HepG2 (cell line): ENCODE results near the gene LRRIQ4. TPM values are rescaled to one million over a fixed set of nuclear protein-coding genes. Genes with fewer than 3 reads are reported as not detected.

Experiments
- ATAC-seq: fragments of 200-7000 bp; cut with Tn5 transposase; 3 replicates; pipeline ENCODE4 v1.9.1; 2020; ENCODE audit warnings: mild to moderate bottlenecking, moderate library complexity
- BruUV-seq: library from RNA; stranded (reverse); fragments of 400-500 nt; replicated peaks from 2 replicates; lab custom pipeline; 2021; lab: Mats Ljungman, UMichigan
- CTCF ChIA-PET: fragments of 300-600 bp; formaldehyde crosslinking; extraction: SDS; loops from one replicate; lab custom pipeline; 2021; ENCODE audit warnings: low total read pairs, inconsistent platforms, low intra/inter-chr PET ratio; lab: Yijun Ruan, JAX
- POLR2A ChIA-PET: fragments of 350-600 bp; sonication (Branson Sonifier 250); formaldehyde crosslinking; loops from one replicate; lab custom pipeline; 2020; ENCODE audit warnings: antibody characterized with exemption, inconsistent platforms; lab: Yijun Ruan, JAX
- DNase-seq: peaks from one replicate; pipeline ENCODE4 v3.0.0-alpha.2; 2015; ENCODE audit warnings: low spot score
- FAIRE-seq: peaks from 3 replicates; lab custom pipeline; 2011; peaks lifted over from hg19 to GRCh38; lab: Jason Lieb, UNC
- H2AFZ ChIP-seq: one replicate; pipeline ENCODE4 v1.6.1; 2011; ENCODE audit warnings: low read length, inconsistent platforms
- H3K27ac ChIP-seq: fragments of 300-600 bp; 3 replicates; pipeline ENCODE4 v1.8.0; 2011; ENCODE audit warnings: mixed run types, mild to moderate bottlenecking, mixed read lengths, low read length, inconsistent platforms; ENCODE audit not compliant: insufficient read depth; ENCODE audit errors: extremely low read length
- H3K27me3 ChIP-seq, 2 experiments: fragments of 200-600 bp in 1 of 2; 2 replicates in 1 of 2; 3 replicates in 1 of 2; pipeline versions ENCODE4 v1.6.0 to v1.8.0; 2011; ENCODE audit warnings: low read length in 2 of 2, mild to moderate bottlenecking in 2 of 2, moderate library complexity in 2 of 2, inconsistent platforms in 1 of 2; ENCODE audit not compliant: insufficient read depth in 2 of 2, control insufficient read depth in 1 of 2
- H3K36me3 ChIP-seq, 2 experiments: fragments of 200-600 bp in 1 of 2; replicated peaks in 1 of 2; 2 replicates in 1 of 2; 3 replicates in 1 of 2; pipeline versions ENCODE4 v1.5.1 to v1.8.0; 2011; ENCODE audit warnings: low read length in 2 of 2, inconsistent platforms in 1 of 2; ENCODE audit not compliant: insufficient read depth in 2 of 2, control insufficient read depth in 1 of 2
- H3K4me1 ChIP-seq: 2 replicates; pipeline ENCODE4 v1.5.1; 2012; ENCODE audit warnings: low read length, inconsistent platforms; ENCODE audit not compliant: insufficient read depth
- H3K4me2 ChIP-seq: 2 replicates; pipeline ENCODE4 v1.6.0; 2011; ENCODE audit warnings: low read depth, low read length, inconsistent platforms
- H3K4me3 ChIP-seq, 3 experiments: fragments of 200-600 bp in 1 of 3; sonication (generic), shearing (Covaris generic) in 1 of 3; replicated peaks in 1 of 3; 2 replicates each; pipeline ENCODE4 v1.5.1; 2011 to 2016; ENCODE audit warnings: low read length in 3 of 3, inconsistent platforms in 2 of 3, low read depth in 2 of 3, mild to moderate bottlenecking in 2 of 3, control low read depth in 1 of 3, mixed read lengths in 1 of 3; ENCODE audit not compliant: insufficient read depth in 1 of 3
- H3K79me2 ChIP-seq: one replicate; pipeline ENCODE4 v1.6.1; 2011; ENCODE audit warnings: low read length, inconsistent platforms; ENCODE audit not compliant: insufficient read depth
- H3K9ac ChIP-seq: 2 replicates; pipeline ENCODE4 v1.6.0; 2011; ENCODE audit warnings: mild to moderate bottlenecking, low read depth, low read length, inconsistent platforms; ENCODE audit not compliant: insufficient read depth
- H3K9me3 ChIP-seq: 2 replicates; pipeline ENCODE4 v1.5.1; 2012; ENCODE audit warnings: mild to moderate bottlenecking, low read length
- H4K20me1 ChIP-seq: 2 replicates; pipeline ENCODE4 v1.6.0; 2011; ENCODE audit warnings: inconsistent platforms, mild to moderate bottlenecking, low read length, moderate library complexity; ENCODE audit not compliant: insufficient read depth
- ARID5B ChIP-seq: IDR thresholded peaks from 2 replicates; pipeline ENCODE4 v1.4.0; 2020; ENCODE audit warnings: mild to moderate bottlenecking, missing genetic modification reagents
- ASH2L ChIP-seq: fragments of 300-600, 200-600 bp; sonication (generic); IDR thresholded peaks from 2 replicates; pipeline ENCODE4 v1.7.0; 2017; ENCODE audit warnings: low read depth, mild to moderate bottlenecking, moderate library complexity, mixed read lengths, low read length; ENCODE audit not compliant: insufficient read length
- ATF1 ChIP-seq: IDR thresholded peaks from 2 replicates; pipeline ENCODE4 v1.6.1; 2016; ENCODE audit warnings: mild to moderate bottlenecking, control low read depth
- ESRRA ChIP-seq: sonication (generic); formaldehyde crosslinking; IDR thresholded peaks from 2 replicates; pipeline ENCODE4 v1.5.1; 2020; ENCODE audit warnings: mild to moderate bottlenecking, low read depth, missing genetic modification reagents
- FOXA1 ChIP-seq, 2 experiments: fragments of 450-650 bp in 1 of 2; sonication (generic) in 1 of 2; formaldehyde crosslinking in 1 of 2; IDR thresholded peaks; 2 replicates each; pipeline versions ENCODE4 v1.4.0 to v1.6.1; 2016 to 2020; ENCODE audit warnings: missing genetic modification reagents in 1 of 2
- FOXJ3 ChIP-seq: sonication (generic); formaldehyde crosslinking; IDR thresholded peaks from 2 replicates; pipeline ENCODE4 v1.4.0; 2020; ENCODE audit warnings: missing genetic modification reagents, mild to moderate bottlenecking, borderline replicate concordance
- KDM2A ChIP-seq: sonication (generic); formaldehyde crosslinking; IDR thresholded peaks from 2 replicates; pipeline ENCODE4 v1.4.0; 2020; ENCODE audit warnings: low read depth, missing genetic modification reagents, borderline replicate concordance
- KLF16 ChIP-seq, 2 experiments: sonication (generic) in 1 of 2; formaldehyde crosslinking in 1 of 2; IDR thresholded peaks; 2 replicates each; pipeline versions ENCODE4 v1.6.1 to v1.8.0; 2016 to 2023; ENCODE audit warnings: missing genetic modification reagents in 2 of 2, missing compliant biosample characterization in 1 of 2
- NR0B2 ChIP-seq: sonication (generic); formaldehyde crosslinking; IDR thresholded peaks from 2 replicates; pipeline ENCODE4 v1.4.0; 2020; ENCODE audit warnings: mild to moderate bottlenecking, missing genetic modification reagents
- PHF21A ChIP-seq: sonication (generic); formaldehyde crosslinking; IDR thresholded peaks from 2 replicates; pipeline ENCODE4 v1.5.0; 2020; ENCODE audit warnings: mild to moderate bottlenecking, missing genetic modification reagents
- RFX3 ChIP-seq: IDR thresholded peaks from 2 replicates; pipeline ENCODE4 v1.6.1; 2016; ENCODE audit warnings: missing biosample characterization, missing genetic modification reagents
- ZBTB38 ChIP-seq: sonication (generic); formaldehyde crosslinking; IDR thresholded peaks from 2 replicates; pipeline ENCODE4 v1.5.1; 2020; ENCODE audit warnings: mild to moderate bottlenecking, missing genetic modification reagents
- ZGPAT ChIP-seq: IDR thresholded peaks from 2 replicates; pipeline ENCODE4 v1.6.1; 2016; ENCODE audit warnings: mild to moderate bottlenecking
- ZKSCAN8 ChIP-seq: IDR thresholded peaks from 2 replicates; pipeline ENCODE4 v1.6.1; 2016; ENCODE audit warnings: borderline replicate concordance, missing genetic modification reagents, missing compliant biosample characterization
- ZNF34 ChIP-seq: sonication (generic); formaldehyde crosslinking; IDR thresholded peaks from 2 replicates; pipeline ENCODE4 v1.4.0; 2020; ENCODE audit warnings: mild to moderate bottlenecking, missing genetic modification reagents, borderline replicate concordance
- ZNF432 ChIP-seq: sonication (generic); formaldehyde crosslinking; IDR thresholded peaks from 2 replicates; pipeline ENCODE4 v1.5.0; 2020; ENCODE audit warnings: missing genetic modification reagents, mild to moderate bottlenecking, borderline replicate concordance
- ZNF629 ChIP-seq: sonication (generic); formaldehyde crosslinking; conservative IDR thresholded peaks from 2 replicates; pipeline ENCODE4 v1.5.0; 2020; ENCODE audit warnings: missing genetic modification reagents
- WGBS: methylation state at CpG from one replicate; pipeline ENCODE4 v1.1.6; 2017; ENCODE audit warnings: low lambda C conversion rate; 5-methylcytosine and 5-hydroxymethylcytosine counted together
- in situ Hi-C: cut with HindIII; loops from 2 replicates; pipeline ENCODE4 v1.10.0; 2017; ENCODE audit warnings: low pct_unique_long_range_greater_than_20kb; ENCODE audit not compliant: extremely low pct_ligation_motif_present
- intact Hi-C: fragments of 100-400 bp; cut with micrococcal nuclease; formaldehyde crosslinking; loops from one replicate; pipeline ENCODE4 v1.10.0; 2022; ENCODE audit not compliant: unreplicated experiment
- polyA plus RNA-seq, 8 experiments: library from polyadenylated mRNA; depleted of rRNA in 3 of 8; stranded (reverse) in 7 of 8; unstranded in 1 of 8; fragments of >200 nt; fragmentation: Illumina TruSeq in 4 of 8; extraction: Trizol in 4 of 8; gene quantifications; 2 replicates each; pipeline versions ENCODE4 v1.2.1 to v1.2.3, GENCODE V29; 2011 to 2016; ENCODE audit warnings: low read depth in 4 of 8, missing spikeins in 1 of 8, mixed read lengths in 1 of 8; ENCODE audit not compliant: insufficient read depth in 1 of 8
- total RNA-seq, 5 experiments: library from RNA; depleted of rRNA; stranded (reverse); fragments of >200 nt; fragmentation: Illumina TruSeq; extraction: Trizol; gene quantifications; 2 replicates each; pipeline ENCODE4 v1.2.3, GENCODE V29; 2016; ENCODE audit warnings: low read depth in 1 of 5

LRRIQ4 gene
- total and polyA plus RNA-seq, 2 of the 13 experiments (the other 11 are each of a cell fraction or from before 2014, with no cell fraction given), result not detected

- Histone ChIP-seq H3K36me3 (peaks cover 2 to 6% of the 10 kb centered on the region in 2 experiments), H3K4me2 (peak overlapping the region; percentile 92), H4K20me1 (no peaks in the 10 kb centered on the region), H3K9ac (peak overlapping the region; percentile 92), H3K27me3 (peaks cover 0 to 3% of the 10 kb centered on the region in 2 experiments; a peak in 1 of 5 replicates), H3K27ac (peak overlapping the region; percentile 94), H3K79me2 (peaks cover 30% of the 10 kb centered on the region), H3K4me1 (peaks cover 20% of the 10 kb centered on the region), H2AFZ (peak overlapping the region; percentile 93), H3K4me3 (peak overlapping the region; percentile 89 to 99 (median 98)), H3K9me3 (no peaks in the 10 kb centered on the region)
- ATAC-seq, result peak; percentile 14
- FAIRE-seq, result peak; percentile 40
- POLR2A ChIA-PET, result interaction anchor here (0.7 to 2.6 kb wide), 4 partner anchors 8 to 306 kb away, joined by 3 to 29 read pairs (median 4); partner anchors contain the start of genes SEC62 and TERC
- peak; percentile 79 for DNase-seq
- no TSS peak for BruUV-seq
- intact Hi-C loops, result loop anchor here (1.0 to 5.0 kb wide), 3 partner anchors 8 to 909 kb away; no protein-coding TSS in a partner anchor
- in situ Hi-C loops, result no loop called here
- CTCF ChIA-PET, result no interaction called here
- WGBS, result 1% methylated on average over 27 of the region's 27 CpGs
- TF ChIP-seq ZBTB38, result no peak
- TF ChIP-seq RFX3, result no peak
- no peak for TF ChIP-seq FOXA1 (IDR thresholded peaks at IDR 0.05)
- no peak for TF ChIP-seq FOXA1 (CRISPR knock-in tag; IDR thresholded peaks at IDR 0.05)
- peak; percentile 34; the same call in 1 of the 2 replicates for TF ChIP-seq ZKSCAN8 (CRISPR knock-in tag)
- TF ChIP-seq KDM2A (CRISPR knock-in tag), result peak; percentile 40; the same call in 1 of the 2 replicates
- TF ChIP-seq NR0B2 (CRISPR knock-in tag), result no peak
- peak; percentile 72 for TF ChIP-seq ZGPAT (CRISPR knock-in tag)
- peak; percentile 53 for TF ChIP-seq ASH2L
- TF ChIP-seq ZNF34 (CRISPR knock-in tag), result 0 out of 2 replicates have a peak, but pooled peaks have one; percentile 45
- TF ChIP-seq FOXJ3 (CRISPR knock-in tag), result peak; percentile 46; the same call in 1 of the 2 replicates
- peak in 1 of 2 experiments; percentile 45; a peak in 1 of 4 replicates for TF ChIP-seq KLF16 (CRISPR knock-in tag; IDR thresholded peaks at IDR 0.05)
- TF ChIP-seq ZNF629, result peak; percentile 54; the same call in 1 of the 2 replicates
- TF ChIP-seq ZNF432 (CRISPR knock-in tag), result no peak
- peak; percentile 48; the same call in 1 of the 2 replicates for TF ChIP-seq PHF21A (CRISPR knock-in tag)
- TF ChIP-seq ESRRA (CRISPR knock-in tag), result no peak
- TF ChIP-seq ARID5B (CRISPR knock-in tag), result peak; percentile 39
- TF ChIP-seq ATF1, result no peak
These were observed 41.0 kb upstream of the LRRIQ4 start for GRCh38 chr3:169771497-169772304.
